Measurements from ENCODE around the gene MYO1D. TPM values are rescaled to one million over a fixed set of nuclear protein-coding genes. Genes with fewer than 3 reads are reported as not detected.

The MYO1D gene
- total RNA-seq, 2 experiments from 2014 or later: 0.09 to 0.89 TPM

GRCh38 chr17:32604966-32605365 lies 272.0 kb downstream of the MYO1D start:
- Histone ChIP-seq H3K4me3 (ENCODE audit: low read depth, low read length, poor library complexity, severe bottlenecking) (no peak overlapping the region), H3K9me3 (ENCODE audit: low read length) (no peaks in the 10 kb centered on the region), H4K20me1 (ENCODE audit: insufficient read depth, low read length) (no peaks in the 10 kb centered on the region), H3K36me3 (ENCODE audit: insufficient read depth, low read length) (no peaks in the 10 kb centered on the region), H3K4me1 (ENCODE audit: insufficient read depth, low read length, poor library complexity, severe bottlenecking) (no peaks in the 10 kb centered on the region), H3K79me2 (ENCODE audit: insufficient read depth, low read depth, low read length) (no peaks in the 10 kb centered on the region), H3K9me2 (ENCODE audit: insufficient read depth, low read length) (no peaks in the 10 kb centered on the region), H3K4me2 (ENCODE audit: low read length) (no peak overlapping the region), H2AFZ (ENCODE audit: low read length) (no peak overlapping the region), H3K27ac (ENCODE audit: low read depth, low read length, poor library complexity, severe bottlenecking) (no peak overlapping the region)
- CTCF ChIA-PET (ENCODE audit: unreplicated experiment): no interaction called here
- POLR2A ChIA-PET: interaction anchor here (1.2 kb wide), 1 partner anchor 59 kb away, joined by 4 read pairs; no protein-coding TSS in a partner anchor
- DNase-seq (ENCODE audit: low spot score): no peak
- intact Hi-C loops (cut with micrococcal nuclease; ENCODE audit: unreplicated experiment): loop anchor here (5.0 kb wide), 1 partner anchor 143 kb away; no protein-coding TSS in a partner anchor
- no TSS peak for BruUV-seq (replicated peaks)
- TF ChIP-seq CTCF (conservative IDR thresholded peaks at IDR 0.05; ENCODE audit: low read length) (no peak), EZH2phosphoT487 (IDR thresholded peaks at IDR 0.05; ENCODE audit: borderline replicate concordance, low read depth, low read length) (no peak)

DNA sequence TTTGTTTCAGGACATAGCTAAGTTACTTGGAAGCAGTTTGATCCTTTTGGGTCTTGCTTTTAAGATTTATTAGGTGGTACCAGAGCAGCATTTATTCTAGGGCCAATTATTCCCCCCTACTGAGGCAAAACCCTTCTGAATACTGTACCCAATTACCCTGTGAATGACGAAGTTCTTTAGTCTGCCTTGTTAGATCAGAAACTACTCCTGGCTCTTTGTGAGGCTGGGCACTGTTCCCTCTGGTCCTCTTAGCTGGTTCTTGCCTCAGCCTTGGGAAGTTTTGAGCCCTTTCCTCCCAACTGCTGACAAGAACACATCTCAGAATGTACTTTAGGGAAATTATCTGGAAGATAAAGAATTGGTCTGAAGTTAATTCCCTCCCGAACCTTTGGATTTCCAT lies 274.5 kb downstream of the MYO1D start:
- Histone ChIP-seq H3K4me2 (ENCODE audit: low read length) (no peak overlapping the region), H2AFZ (ENCODE audit: low read length) (no peak overlapping the region), H3K79me2 (ENCODE audit: insufficient read depth, low read depth, low read length) (no peaks in the 10 kb centered on the region), H3K27ac (ENCODE audit: low read depth, low read length, poor library complexity, severe bottlenecking) (no peak overlapping the region), H3K4me1 (ENCODE audit: insufficient read depth, low read length, poor library complexity, severe bottlenecking) (no peaks in the 10 kb centered on the region), H3K9me2 (ENCODE audit: insufficient read depth, low read length) (no peaks in the 10 kb centered on the region), H3K36me3 (ENCODE audit: insufficient read depth, low read length) (no peaks in the 10 kb centered on the region), H3K9me3 (ENCODE audit: low read length) (no peaks in the 10 kb centered on the region), H3K4me3 (ENCODE audit: low read depth, low read length, poor library complexity, severe bottlenecking) (no peak overlapping the region), H4K20me1 (ENCODE audit: insufficient read depth, low read length) (no peaks in the 10 kb centered on the region)
- CTCF ChIA-PET (ENCODE audit: unreplicated experiment): no interaction called here
- BruUV-seq (replicated peaks): no TSS peak
- TF ChIP-seq EZH2phosphoT487 (IDR thresholded peaks at IDR 0.05; ENCODE audit: borderline replicate concordance, low read depth, low read length) (no peak), CTCF (conservative IDR thresholded peaks at IDR 0.05; ENCODE audit: low read length) (no peak)
- POLR2A ChIA-PET: interaction anchor here (1.4 to 1.6 kb wide), 2 partner anchors 11 to 172 kb away, joined by 3 to 11 read pairs; no protein-coding TSS in a partner anchor
- intact Hi-C loops (cut with micrococcal nuclease; ENCODE audit: unreplicated experiment): no loop called here
- no peak for DNase-seq (ENCODE audit: low spot score)

DNA sequence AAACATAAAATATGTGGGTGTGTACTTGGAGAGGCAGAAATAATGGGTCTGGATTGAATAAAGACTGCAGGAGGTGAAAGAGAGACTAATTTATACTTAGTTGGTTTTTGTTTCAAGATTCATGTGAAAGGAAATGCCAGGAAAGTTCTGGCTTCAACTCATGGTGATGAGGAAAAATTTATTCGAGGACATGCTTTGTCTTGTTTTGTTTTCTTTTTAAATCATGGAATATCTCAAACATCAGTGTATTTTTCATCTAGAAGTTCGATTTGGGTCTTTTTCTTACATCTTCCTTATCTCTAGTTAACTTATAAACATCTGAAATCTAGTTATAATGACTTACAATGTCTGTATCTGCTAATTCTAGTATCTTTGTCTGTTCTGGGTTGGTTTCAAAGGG lies 275.1 kb downstream of the MYO1D start:
- ChIA-PET CTCF (ENCODE audit: unreplicated experiment) (no interaction called here), POLR2A (interaction anchor here (1.6 kb wide), 1 partner anchor 11 kb away, joined by 11 read pairs; no protein-coding TSS in a partner anchor)
- no peaks in the 10 kb centered on the region for H3K9me3 ChIP-seq (ENCODE audit: low read length)
- no peak overlapping the region for H3K27ac ChIP-seq (ENCODE audit: low read depth, low read length, poor library complexity, severe bottlenecking)
- H3K79me2 ChIP-seq (ENCODE audit: insufficient read depth, low read depth, low read length): no peaks in the 10 kb centered on the region
- no peak overlapping the region for H3K4me2 ChIP-seq (ENCODE audit: low read length)
- no peaks in the 10 kb centered on the region for H3K36me3 ChIP-seq (ENCODE audit: insufficient read depth, low read length)
- H3K4me1 ChIP-seq (ENCODE audit: insufficient read depth, low read length, poor library complexity, severe bottlenecking): no peaks in the 10 kb centered on the region
- BruUV-seq (replicated peaks): no TSS peak
- no peak for DNase-seq (ENCODE audit: low spot score)
- intact Hi-C loops (cut with micrococcal nuclease; ENCODE audit: unreplicated experiment): no loop called here
- H3K9me2 ChIP-seq (ENCODE audit: insufficient read depth, low read length): no peaks in the 10 kb centered on the region
- no peak for TF ChIP-seq EZH2phosphoT487 (IDR thresholded peaks at IDR 0.05; ENCODE audit: borderline replicate concordance, low read depth, low read length)
- no peak for TF ChIP-seq CTCF (conservative IDR thresholded peaks at IDR 0.05; ENCODE audit: low read length)
- H4K20me1 ChIP-seq (ENCODE audit: insufficient read depth, low read length): no peaks in the 10 kb centered on the region
- H3K4me3 ChIP-seq (ENCODE audit: low read depth, low read length, poor library complexity, severe bottlenecking): no peak overlapping the region
- H2AFZ ChIP-seq (ENCODE audit: low read length): no peak overlapping the region
